Measurements from ENCODE around the gene SEC14L5. TPM values are rescaled to one million over a fixed set of nuclear protein-coding genes. Genes with fewer than 3 reads are reported as not detected.
"Not testable (repeated sequence)": the region's sequence is repeated elsewhere in the genome, so short reads cannot be mapped to it uniquely, and the experiment has no call there.

The SEC14L5 gene
- total and polyA plus RNA-seq, 9 donors = 0.11 to 1.5 (median 0.38) TPM

- no peak for TF ChIP-seq CTCF (IDR thresholded peaks at IDR 0.05)
- TF ChIP-seq EP300 (IDR thresholded peaks at IDR 0.05) = no peak
- TF ChIP-seq POLR2A (IDR thresholded peaks at IDR 0.05) = no peak
- H3K4me3 ChIP-seq = no peak overlapping the region
- H3K27me3 ChIP-seq = no peaks in the 10 kb centered on the region
- no peak overlapping the region for H3K27ac ChIP-seq
- no peaks in the 10 kb centered on the region for H3K9me3 ChIP-seq
- no peaks in the 10 kb centered on the region for H3K4me1 ChIP-seq (ENCODE audit: insufficient read depth)
- H3K36me3 ChIP-seq = no peaks in the 10 kb centered on the region
- 95 to 99% (median 96%) methylated on average over 2 of the region's 2 CpGs for WGBS, 3 donors
- DNase-seq = no peak
- intact Hi-C loops (cut with DNase I) = no loop called here
Measured at GRCh38 chr16:4926928-4927327, 31.2 kb upstream of the SEC14L5 start.

DNA sequence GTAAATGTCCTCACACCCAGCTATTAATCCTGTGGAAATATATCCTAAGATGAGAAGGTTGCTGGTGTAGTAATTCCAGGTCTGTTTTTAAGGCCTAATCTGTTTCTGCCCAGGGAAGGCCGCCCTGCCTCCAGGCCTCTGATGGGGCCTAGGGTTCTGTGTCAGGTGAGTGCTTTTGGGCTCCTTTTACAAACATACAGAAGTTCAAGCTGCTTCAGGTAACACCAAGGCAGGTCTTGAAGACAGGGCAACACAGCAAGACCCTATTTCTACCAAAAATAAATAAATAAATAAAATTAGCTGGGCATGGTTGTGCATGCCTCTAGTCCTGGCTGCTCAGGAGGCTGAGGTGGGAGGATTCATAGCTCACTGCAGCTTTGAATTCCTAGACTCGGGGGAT lies 30.5 kb upstream of the SEC14L5 start:
- no peak for DNase-seq
- 67 to 91% (median 67%) methylated on average over 2 of the region's 2 CpGs for WGBS, 3 donors

GRCh38 chr16:4928227-4928626 lies 29.9 kb upstream of the SEC14L5 start:
- WGBS, 3 donors = 84 to 88% (median 84%) methylated on average over 6 of the region's 6 CpGs
- Histone ChIP-seq H3K4me3 (no peak overlapping the region), H3K4me1 (ENCODE audit: insufficient read depth) (no peaks in the 10 kb centered on the region), H3K9me3 (no peaks in the 10 kb centered on the region), H3K27ac (no peak overlapping the region), H3K27me3 (no peaks in the 10 kb centered on the region), H3K36me3 (no peaks in the 10 kb centered on the region)
- TF ChIP-seq CTCF (IDR thresholded peaks at IDR 0.05) (no peak), EP300 (IDR thresholded peaks at IDR 0.05) (no peak), POLR2A (IDR thresholded peaks at IDR 0.05) (no peak)
- intact Hi-C loops (cut with DNase I) = no loop called here
- DNase-seq = no peak

More for the DNA sequence above, 30.5 kb upstream of the SEC14L5 start:
- Histone ChIP-seq H3K27ac (no peak overlapping the region), H3K9me3 (no peaks in the 10 kb centered on the region), H3K27me3 (no peaks in the 10 kb centered on the region), H3K4me1 (ENCODE audit: insufficient read depth) (no peaks in the 10 kb centered on the region), H3K36me3 (no peaks in the 10 kb centered on the region), H3K4me3 (no peak overlapping the region)
- TF ChIP-seq CTCF (IDR thresholded peaks at IDR 0.05) (no peak), POLR2A (IDR thresholded peaks at IDR 0.05) (no peak), EP300 (IDR thresholded peaks at IDR 0.05) (no peak)
- intact Hi-C loops (cut with DNase I) = no loop called here

- H3K9me3 ChIP-seq; H3K36me3 ChIP-seq; H3K27ac ChIP-seq; H3K27me3 ChIP-seq; H3K4me3 ChIP-seq; H3K4me1 ChIP-seq (ENCODE audit: insufficient read depth); DNase-seq: not testable (repeated sequence)
- WGBS, 3 donors = 95 to 97% (median 96%) methylated on average over 4 of the region's 4 CpGs
- intact Hi-C loops (cut with DNase I) = loop anchor here in 1 of 4 donors (10.0 kb wide), 1 partner anchor 75 kb away; no protein-coding TSS in a partner anchor
Measured at GRCh38 chr16:4929619-4930018, 28.5 kb upstream of the SEC14L5 start.

DNA sequence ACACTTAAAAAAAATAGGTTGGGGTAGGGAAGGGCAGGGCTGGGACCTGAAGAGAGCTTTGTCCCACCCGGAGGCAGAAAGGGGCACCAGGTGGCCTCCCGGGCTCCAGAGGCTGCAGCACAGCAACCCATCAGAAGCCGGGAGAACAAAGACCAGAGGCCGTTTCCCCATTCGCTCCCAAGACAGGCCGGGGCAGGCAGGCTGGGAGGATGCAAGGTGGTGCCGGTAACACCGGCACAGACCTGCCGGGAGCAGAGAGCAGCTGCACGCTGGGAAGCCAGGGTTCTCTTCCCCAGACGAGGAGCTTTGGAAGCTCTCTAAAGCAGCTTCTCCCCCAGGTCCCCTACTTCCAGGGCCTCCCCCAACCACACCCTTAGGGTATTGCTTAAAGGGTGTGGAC lies 26.7 kb upstream of the SEC14L5 start:
- intact Hi-C loops (cut with DNase I) = loop anchor here in 1 of 4 donors (10.0 kb wide), 1 partner anchor 77 kb away; no protein-coding TSS in a partner anchor
- TF ChIP-seq EP300 (IDR thresholded peaks at IDR 0.05) = no peak
- no peak for TF ChIP-seq POLR2A (IDR thresholded peaks at IDR 0.05)
- no peak for TF ChIP-seq CTCF (IDR thresholded peaks at IDR 0.05)

More for the DNA sequence above, 26.7 kb upstream of the SEC14L5 start:
- no peak for DNase-seq
- no peaks in the 10 kb centered on the region for H3K9me3 ChIP-seq
- H3K27me3 ChIP-seq = no peaks in the 10 kb centered on the region
- no peak overlapping the region for H3K4me3 ChIP-seq
- H3K27ac ChIP-seq = no peak overlapping the region
- no peaks in the 10 kb centered on the region for H3K4me1 ChIP-seq (ENCODE audit: insufficient read depth)
- 78 to 82% (median 79%) methylated on average over 11 of the region's 11 CpGs for WGBS, 3 donors
- no peaks in the 10 kb centered on the region for H3K36me3 ChIP-seq

Data from ovary (tissue), 9 donors.